IMR-90 (cell line): Measurements from ENCODE around the gene ATP1A1. TPM values are rescaled to one million over a fixed set of nuclear protein-coding genes. Genes with fewer than 3 reads are reported as not detected.

Experiments used
- ATAC-seq: fragments of 200-7000 bp; cut with Tn5 transposase; 2 replicates; pipeline ENCODE4 v1.9.1; 2020; ENCODE audit warnings: low read depth, mild to moderate bottlenecking, moderate library complexity
- BruUV-seq: library from RNA; stranded (reverse); fragments of 400-500 nt; replicated peaks from 2 replicates; lab custom pipeline; 2021; lab: Mats Ljungman, UMichigan
- CTCF ChIA-PET: fragments of 300-600 bp; formaldehyde crosslinking; extraction: SDS; loops from one replicate; lab custom pipeline; 2021; ENCODE audit warnings: antibody characterized with exemption; lab: Yijun Ruan, JAX
- POLR2A ChIA-PET: fragments of 300-600 bp; sonication (Branson Sonifier 250); formaldehyde crosslinking; loops from one replicate; lab custom pipeline; 2022; ENCODE audit warnings: antibody characterized with exemption; ENCODE audit not compliant: unreplicated experiment; lab: Charles Lee
- DNase-seq: peaks from one replicate; pipeline ENCODE4 v3.0.0; 2013
- H2AFZ ChIP-seq: replicated peaks from 2 replicates; pipeline ENCODE3; 2013; ENCODE audit warnings: low read length, mild to moderate bottlenecking; ENCODE audit not compliant: poor library complexity
- H2AK5ac ChIP-seq: 2 replicates; pipeline ENCODE4 v1.6.1; 2013; ENCODE audit warnings: low read depth, low read length, inconsistent platforms
- H2AK9ac ChIP-seq: replicated peaks from 2 replicates; pipeline ENCODE3; 2013; ENCODE audit warnings: mild to moderate bottlenecking, low read depth, low read length, moderate library complexity; ENCODE audit not compliant: poor library complexity
- H2BK120ac ChIP-seq: 2 replicates; pipeline ENCODE4 v1.6.1; 2013; ENCODE audit warnings: low read depth, low read length, inconsistent platforms
- H2BK15ac ChIP-seq: 3 replicates; pipeline ENCODE4 v1.6.1; 2013; ENCODE audit warnings: low read depth, low read length, inconsistent platforms
- H2BK20ac ChIP-seq: 2 replicates; pipeline ENCODE4 v1.6.1; 2013; ENCODE audit warnings: low read depth, mild to moderate bottlenecking, inconsistent platforms, low read length, moderate library complexity
- H2BK5ac ChIP-seq: 2 replicates; pipeline ENCODE4 v1.6.1; 2013; ENCODE audit warnings: mild to moderate bottlenecking, low read depth, low read length, inconsistent platforms; ENCODE audit not compliant: poor library complexity, severe bottlenecking
- H3K14ac ChIP-seq: replicated peaks from 2 replicates; pipeline ENCODE4 v1.6.1; 2013; ENCODE audit warnings: low read depth, low read length, inconsistent platforms
- H3K18ac ChIP-seq: 2 replicates; pipeline ENCODE4 v1.6.1; 2013; ENCODE audit warnings: low read depth, low read length, control low read depth
- H3K23ac ChIP-seq: 2 replicates; pipeline ENCODE4 v1.6.1; 2013; ENCODE audit warnings: low read depth, low read length, inconsistent platforms
- H3K27ac ChIP-seq: 2 replicates; pipeline ENCODE4 v1.5.1; 2013; ENCODE audit warnings: mild to moderate bottlenecking, control low read depth, low read length; ENCODE audit not compliant: insufficient read depth
- H3K27me3 ChIP-seq: 2 replicates; pipeline ENCODE4 v1.6.1; 2013; ENCODE audit warnings: low read length; ENCODE audit not compliant: control insufficient read depth, insufficient read depth
- H3K36me3 ChIP-seq: 2 replicates; pipeline ENCODE4 v1.6.1; 2013; ENCODE audit warnings: low read length, mixed read lengths; ENCODE audit not compliant: control insufficient read depth, insufficient read depth
- H3K4ac ChIP-seq: 2 replicates; pipeline ENCODE4 v1.6.1; 2013; ENCODE audit warnings: low read depth, low read length, inconsistent platforms
- H3K4me1 ChIP-seq: 2 replicates; pipeline ENCODE4 v1.6.1; 2013; ENCODE audit warnings: low read length, mixed read lengths; ENCODE audit not compliant: control insufficient read depth, insufficient read depth
- H3K4me2 ChIP-seq: 2 replicates; pipeline ENCODE4 v1.6.1; 2013; ENCODE audit warnings: low read depth, mild to moderate bottlenecking, control low read depth, low read length, moderate library complexity
- H3K4me3 ChIP-seq: 2 replicates; pipeline ENCODE4 v1.5.1; 2013; ENCODE audit warnings: low read depth, mild to moderate bottlenecking, control low read depth, low read length, moderate library complexity; ENCODE audit not compliant: insufficient read depth
- H3K56ac ChIP-seq: 2 replicates; pipeline ENCODE4 v1.6.1; 2013; ENCODE audit warnings: low read length, inconsistent platforms; ENCODE audit not compliant: insufficient read depth; ENCODE audit errors: extremely low read depth
- H3K79me1 ChIP-seq, 2 experiments: 2 replicates each; pipeline ENCODE4 v1.6.1; 2013; ENCODE audit warnings: low read length in 2 of 2, inconsistent platforms in 1 of 2, low read depth in 1 of 2
- H3K9ac ChIP-seq: 2 replicates; pipeline ENCODE4 v1.6.1; 2013; ENCODE audit warnings: low read depth, low read length, control low read depth
- H3K9me1 ChIP-seq: 2 replicates; pipeline ENCODE4 v1.6.1; 2013; ENCODE audit warnings: low read length, inconsistent platforms; ENCODE audit not compliant: insufficient read depth
- H3K9me3 ChIP-seq: 2 replicates; pipeline ENCODE4 v1.6.1; 2013; ENCODE audit warnings: low read length; ENCODE audit not compliant: control insufficient read depth, insufficient read depth
- H4K20me1 ChIP-seq: 2 replicates; pipeline ENCODE4 v1.6.1; 2013; ENCODE audit warnings: low read length, inconsistent platforms; ENCODE audit not compliant: insufficient read depth
- H4K5ac ChIP-seq: 2 replicates; pipeline ENCODE4 v1.6.1; 2013; ENCODE audit warnings: mild to moderate bottlenecking, low read depth, low read length, control low read depth
- H4K8ac ChIP-seq, 2 experiments: 2 replicates each; pipeline ENCODE4 v1.6.1; 2013; ENCODE audit warnings: low read depth in 2 of 2, low read length in 2 of 2, control low read depth in 1 of 2, inconsistent platforms in 1 of 2
- H4K91ac ChIP-seq: 2 replicates; pipeline ENCODE4 v1.6.1; 2013; ENCODE audit warnings: low read depth, low read length, inconsistent platforms; ENCODE audit not compliant: insufficient read depth
- BHLHE40 ChIP-seq: fragments of 150-350 bp; IDR thresholded peaks from 2 replicates; pipeline ENCODE4 v1.6.1; 2016; ENCODE audit warnings: mild to moderate bottlenecking, low read depth, low read length
- CEBPB ChIP-seq: IDR thresholded peaks from 2 replicates; pipeline ENCODE4 v1.6.1; 2012; ENCODE audit warnings: low read depth, low read length, improper control_type of control experiment
- CHD1 ChIP-seq: IDR thresholded peaks from 2 replicates; pipeline ENCODE4 v1.6.1; 2012; ENCODE audit warnings: low read depth, low read length, improper control_type of control experiment
- CTCF ChIP-seq: conservative IDR thresholded peaks from 2 replicates; pipeline ENCODE4 v1.5.1; 2012; ENCODE audit warnings: mild to moderate bottlenecking, low read depth, low read length, improper control_type of control experiment
- FOS ChIP-seq: fragments of 150-350 bp; IDR thresholded peaks from 2 replicates; pipeline ENCODE4 v1.6.1; 2016; ENCODE audit warnings: low read depth, low read length
- MAZ ChIP-seq: IDR thresholded peaks from 2 replicates; pipeline ENCODE4 v1.6.1; 2012; ENCODE audit warnings: low read depth, mild to moderate bottlenecking, low read length, improper control_type of control experiment, moderate library complexity, borderline replicate concordance
- MXI1 ChIP-seq: IDR thresholded peaks from 2 replicates; pipeline ENCODE4 v1.6.1; 2012; ENCODE audit warnings: low read depth, mild to moderate bottlenecking, low read length, moderate library complexity, borderline replicate concordance
- POLR2A ChIP-seq: IDR thresholded peaks from 2 replicates; pipeline ENCODE4 v1.6.1; 2012; ENCODE audit warnings: mild to moderate bottlenecking, low read depth, low read length
- RAD21 ChIP-seq: IDR thresholded peaks from 2 replicates; pipeline ENCODE4 v1.6.1; 2012; ENCODE audit warnings: low read length, improper control_type of control experiment
- RCOR1 ChIP-seq: IDR thresholded peaks from 2 replicates; pipeline ENCODE4 v1.6.1; 2012; ENCODE audit warnings: mild to moderate bottlenecking, low read length, improper control_type of control experiment; ENCODE audit not compliant: insufficient replicate concordance
- RFX5 ChIP-seq: IDR thresholded peaks from 2 replicates; pipeline ENCODE4 v1.8.0; 2012; ENCODE audit warnings: low read depth, mild to moderate bottlenecking, low read length, moderate library complexity
- SMC3 ChIP-seq: fragments of 150-350 bp; IDR thresholded peaks from 2 replicates; pipeline ENCODE4 v1.6.1; 2016; ENCODE audit warnings: low read depth, mild to moderate bottlenecking, antibody characterized with exemption, low read length, moderate library complexity
- USF2 ChIP-seq: fragments of 150-350 bp; IDR thresholded peaks from 2 replicates; pipeline ENCODE4 v1.6.1; 2017; ENCODE audit warnings: mild to moderate bottlenecking, antibody characterized with exemption, low read length, low read depth
- WGBS, 2 experiments: methylation state at CpG; one replicate each; pipeline versions ENCODE4 v1.1.5 to v1.1.7; 2013; ENCODE audit warnings: missing lambda C conversion rate in 2 of 2; ENCODE audit not compliant: insufficient read length in 1 of 2; ENCODE audit errors: extremely low coverage in 2 of 2; 5-methylcytosine and 5-hydroxymethylcytosine counted together
- dilution Hi-C: fragments of 300-500 bp; cut with HindIII; formaldehyde crosslinking; loops from one replicate; pipeline ENCODE4 v1.14.3; 2018; ENCODE audit warnings: low sequenced_read_pairs; ENCODE audit not compliant: unreplicated experiment
- in situ Hi-C: fragments of 300-500 bp; cut with MboI; formaldehyde crosslinking; loops from 3 replicates; pipeline ENCODE4 v1.14.3; 2019; ENCODE audit warnings: low sequenced_read_pairs, inconsistent platforms, mixed read lengths
- intact Hi-C: fragments of 100-400 bp; cut with micrococcal nuclease; formaldehyde crosslinking; loops from 2 replicates; pipeline ENCODE4 v1.10.0; 2022
- polyA plus RNA-seq, 3 experiments: library from polyadenylated mRNA; depleted of rRNA; stranded (reverse); fragments of >200 nt; gene quantifications; 2 replicates each; pipeline ENCODE4 v1.2.3, GENCODE V29; 2012; ENCODE audit warnings: low replicate concordance in 1 of 3
- total RNA-seq: library from RNA; depleted of rRNA; stranded (reverse); fragments of >200 nt; gene quantifications from 2 replicates; pipeline ENCODE4 v1.2.3, GENCODE V29; 2012

The ATP1A1 gene
- total and polyA plus RNA-seq, 2 of the 4 experiments (the other 2 are of a cell fraction): 116 to 125 TPM

- H3K9me3 ChIP-seq: no peaks in the 10 kb centered on the region
- H4K20me1 ChIP-seq: no peaks in the 10 kb centered on the region
- H2AK9ac ChIP-seq: no peak overlapping the region
- no peak overlapping the region for H3K56ac ChIP-seq
- H3K27me3 ChIP-seq: peaks cover 21% of the 10 kb centered on the region
- H2BK15ac ChIP-seq: no peak overlapping the region
- no peak overlapping the region for H2BK20ac ChIP-seq
- dilution Hi-C loops: no loop called here
- CTCF ChIA-PET: interaction anchor here (0.6 to 2.2 kb wide), 3 partner anchors 25 to 134 kb away, joined by 4 to 8 read pairs (median 4); no protein-coding TSS in a partner anchor
- intact Hi-C loops: no loop called here
- H3K27ac ChIP-seq: no peak overlapping the region
- TF ChIP-seq FOS: no peak
- TF ChIP-seq RAD21: no peak
- no peak for TF ChIP-seq CTCF
- TF ChIP-seq CHD1: no peak
- no peak for TF ChIP-seq SMC3
- TF ChIP-seq USF2: no peak
- no peak for TF ChIP-seq POLR2A
- no peak for TF ChIP-seq CEBPB
- TF ChIP-seq MXI1: no peak
- no peak for TF ChIP-seq MAZ
- TF ChIP-seq RFX5: no peak
- TF ChIP-seq BHLHE40: no peak
- no peak for TF ChIP-seq RCOR1
- no peaks in the 10 kb centered on the region for H3K36me3 ChIP-seq
- no peak overlapping the region for H2BK120ac ChIP-seq
- POLR2A ChIA-PET: no interaction called here
- no peak overlapping the region for H2AFZ ChIP-seq
- ATAC-seq (no peak), DNase-seq (no peak)
- H3K23ac ChIP-seq: no peak overlapping the region
- H3K14ac ChIP-seq: no peak overlapping the region
- no peak overlapping the region for H3K18ac ChIP-seq
- H3K4me1 ChIP-seq: no peaks in the 10 kb centered on the region
- no peaks in the 10 kb centered on the region for H3K9me1 ChIP-seq
- H2AK5ac ChIP-seq: no peak overlapping the region
- H3K4me3 ChIP-seq: no peak overlapping the region
- no peak overlapping the region; the same call in 1 of the 2 replicates for H3K4me2 ChIP-seq
- H3K9ac ChIP-seq: no peak overlapping the region
- BruUV-seq: no TSS peak
- no peak overlapping the region for H4K5ac ChIP-seq
- no peak overlapping the region for H2BK5ac ChIP-seq
- H4K91ac ChIP-seq: no peak overlapping the region
- no peak overlapping the region for H3K4ac ChIP-seq
- H4K8ac ChIP-seq: no peak overlapping the region
- no peaks in the 10 kb centered on the region for H3K79me1 ChIP-seq
- in situ Hi-C loops: no loop called here
- no CpG with 5 or more reads among the region's 5 CpGs for WGBS, 2 experiments
Observed at GRCh38 chr1:116365353-116365780, 7.7 kb upstream of the ATP1A1 start.
